Measurements from ENCODE around the gene CAGE1.

The CAGE1 gene

GRCh38 chr6:7389451-7390225 is at the start of gene CAGE1, which contains the start of gene RIOK1:
TSS of gene CAGE1 (minus strand) at chr6:7389742. CDS start at chr6:7387173, 2,569 bp downstream.
TSS of gene RIOK1 (plus strand) at chr6:7389808. CDS start at chr6:7390003, 195 bp downstream.
- peak; percentile 56 for DNase-seq

- DNase-seq: no peak
Measured at GRCh38 chr6:7439228-7439627, 49.7 kb upstream of the CAGE1 start.

GRCh38 chr6:7438011-7438410 is 48.5 kb upstream of the CAGE1 start:
- DNase-seq: no peak

- DNase-seq: no peak
Measured at GRCh38 chr6:7434672-7435071, 45.1 kb upstream of the CAGE1 start.

GRCh38 chr6:7433121-7433617 is 43.6 kb upstream of the CAGE1 start:
- no peak for DNase-seq

GRCh38 chr6:7432391-7433120 is 43.0 kb upstream of the CAGE1 start:
- no peak for DNase-seq

- peak; percentile 22 for DNase-seq
Measured at GRCh38 chr6:7431674-7432390, 42.3 kb upstream of the CAGE1 start.

GRCh38 chr6:7431313-7431673 is 41.8 kb upstream of the CAGE1 start:
- DNase-seq: no peak

GRCh38 chr6:7426447-7427169 is 37.1 kb upstream of the CAGE1 start:
- no peak for DNase-seq

- DNase-seq: no peak
Measured at GRCh38 chr6:7425808-7426190, 36.3 kb upstream of the CAGE1 start.

- no peak for DNase-seq
Measured at GRCh38 chr6:7424967-7425807, 35.6 kb upstream of the CAGE1 start.

- no peak for DNase-seq
Measured at GRCh38 chr6:7424058-7424457, 34.5 kb upstream of the CAGE1 start.

- no peak for DNase-seq
Measured at GRCh38 chr6:7421066-7421465, 31.5 kb upstream of the CAGE1 start.

GRCh38 chr6:7419065-7419464 is 29.5 kb upstream of the CAGE1 start:
- DNase-seq: no peak

- DNase-seq: no peak
Measured at GRCh38 chr6:7418238-7418905, 28.8 kb upstream of the CAGE1 start.

- no peak for DNase-seq
Measured at GRCh38 chr6:7417684-7418083, 28.1 kb upstream of the CAGE1 start.

- DNase-seq: no peak
Measured at GRCh38 chr6:7414811-7415210, 25.3 kb upstream of the CAGE1 start.

GRCh38 chr6:7413151-7413823 is 23.7 kb upstream of the CAGE1 start:
- no peak for DNase-seq

GRCh38 chr6:7411328-7411727 is 21.8 kb upstream of the CAGE1 start:
- DNase-seq: no peak

GRCh38 chr6:7410851-7411250 is 21.3 kb upstream of the CAGE1 start:
- DNase-seq: no peak

- DNase-seq: no peak
Measured at GRCh38 chr6:7409740-7410139, 20.2 kb upstream of the CAGE1 start.
